SJCRH30 (cell line): ENCODE data around the gene EXPH5. TPM values are rescaled to one million over a fixed set of nuclear protein-coding genes. Genes with fewer than 3 reads are reported as not detected.
A peak's percentile ranks its signal among the peaks of the same experiment; 100 is the strongest.
"Not testable (repeated sequence)": the region's sequence is repeated elsewhere in the genome, so short reads cannot be mapped to it uniquely, and the experiment has no call there.

Experiments
- DNase-seq, 2 experiments: peaks; one replicate each; pipeline ENCODE4 v3.0.0-alpha.2; 2015 to 2020
- H3K27ac ChIP-seq: fragments of 250-450 bp; sonication (Bioruptor Pico); 2 replicates; pipeline ENCODE4 v1.5.1; 2020; ENCODE audit warnings: mild to moderate bottlenecking, moderate library complexity
- H3K27me3 ChIP-seq: fragments of 250-450 bp; sonication (Bioruptor Pico); 2 replicates; pipeline ENCODE4 v1.5.1; 2020; ENCODE audit warnings: mild to moderate bottlenecking, moderate library complexity
- H3K36me3 ChIP-seq: fragments of 250-450 bp; sonication (Bioruptor Pico); 2 replicates; pipeline ENCODE4 v1.5.1; 2020; ENCODE audit warnings: mild to moderate bottlenecking, moderate library complexity
- H3K4me1 ChIP-seq: fragments of 250-450 bp; sonication (Bioruptor Pico); 2 replicates; pipeline ENCODE4 v1.5.1; 2020; ENCODE audit warnings: mild to moderate bottlenecking, moderate library complexity
- H3K4me3 ChIP-seq: fragments of 250-450 bp; sonication (Bioruptor Pico); 2 replicates; pipeline ENCODE4 v1.5.1; 2020; ENCODE audit warnings: mild to moderate bottlenecking, moderate library complexity
- H3K9me3 ChIP-seq: fragments of 250-450 bp; sonication (Bioruptor Pico); replicated peaks from 2 replicates; pipeline ENCODE4 v1.5.1; 2020; ENCODE audit warnings: mild to moderate bottlenecking, moderate library complexity
- total RNA-seq: library from RNA; depleted of rRNA; stranded (reverse); fragments of >200 nt; shearing (Covaris generic); gene quantifications from 2 replicates; pipeline ENCODE4 v1.2.3, GENCODE V29; 2014; rRNA removed

EXPH5 gene, protein sequence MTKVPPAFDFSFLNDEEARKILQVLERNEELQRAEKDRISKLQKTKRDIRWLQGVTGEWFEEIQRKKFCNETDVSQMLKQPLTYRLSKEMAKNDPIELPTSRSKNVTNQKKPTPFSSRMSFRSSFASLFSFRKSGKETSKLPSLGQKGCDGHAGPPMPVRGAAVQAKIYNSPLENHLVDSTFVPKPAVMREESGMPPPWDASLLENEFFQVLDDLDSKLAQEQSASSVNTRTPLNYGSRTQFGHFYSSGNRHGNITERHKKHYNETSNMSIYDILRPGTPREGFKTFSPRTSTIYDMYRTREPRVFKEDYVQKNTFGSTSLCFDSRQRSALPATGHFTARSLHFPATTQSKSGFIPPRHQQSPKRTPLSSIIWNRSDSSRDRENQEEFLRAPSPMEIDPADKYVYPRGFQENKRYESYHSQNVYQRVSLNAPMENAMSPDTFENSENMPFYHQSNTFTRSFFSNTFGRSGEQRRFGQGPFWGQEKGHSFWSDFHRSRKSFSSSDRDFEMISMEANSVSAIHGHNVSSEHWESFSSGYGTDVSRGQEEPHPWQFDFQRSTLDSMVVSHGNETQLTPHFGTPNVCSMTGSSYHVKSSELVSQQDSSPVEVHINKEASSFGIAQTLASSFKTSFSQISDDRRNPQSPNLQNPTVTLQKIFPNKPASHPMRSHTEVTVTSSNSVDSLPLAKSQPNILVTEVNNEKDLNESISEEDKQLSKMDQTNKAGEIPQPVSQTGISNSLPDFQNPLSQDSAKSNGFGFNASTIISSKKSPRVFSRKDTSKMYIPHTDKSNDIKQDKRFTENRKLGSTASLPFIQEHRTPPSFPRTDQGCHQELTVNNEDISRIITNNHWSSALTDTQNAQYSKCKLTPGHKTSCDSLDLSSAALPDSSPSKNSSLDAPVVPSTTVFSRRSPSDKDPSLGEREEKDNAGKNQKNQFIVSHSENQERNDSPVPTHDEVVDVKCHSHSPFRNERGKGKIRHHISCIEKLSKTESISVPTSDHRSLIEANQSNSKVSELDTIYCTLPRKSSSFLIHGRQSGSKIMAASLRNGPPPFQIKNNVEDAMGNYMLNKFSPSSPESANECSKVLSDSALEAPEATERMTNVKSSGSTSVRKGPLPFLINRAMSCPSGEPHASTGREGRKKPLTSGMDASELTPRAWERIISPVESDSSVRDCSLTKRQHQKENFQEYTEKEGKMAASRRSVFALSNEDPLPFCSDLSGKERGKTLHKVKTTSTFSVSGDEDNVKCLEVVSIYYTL (N-terminal part only)
- 0.14 and 0.23 TPM in 2 replicates for total RNA-seq

DNA sequence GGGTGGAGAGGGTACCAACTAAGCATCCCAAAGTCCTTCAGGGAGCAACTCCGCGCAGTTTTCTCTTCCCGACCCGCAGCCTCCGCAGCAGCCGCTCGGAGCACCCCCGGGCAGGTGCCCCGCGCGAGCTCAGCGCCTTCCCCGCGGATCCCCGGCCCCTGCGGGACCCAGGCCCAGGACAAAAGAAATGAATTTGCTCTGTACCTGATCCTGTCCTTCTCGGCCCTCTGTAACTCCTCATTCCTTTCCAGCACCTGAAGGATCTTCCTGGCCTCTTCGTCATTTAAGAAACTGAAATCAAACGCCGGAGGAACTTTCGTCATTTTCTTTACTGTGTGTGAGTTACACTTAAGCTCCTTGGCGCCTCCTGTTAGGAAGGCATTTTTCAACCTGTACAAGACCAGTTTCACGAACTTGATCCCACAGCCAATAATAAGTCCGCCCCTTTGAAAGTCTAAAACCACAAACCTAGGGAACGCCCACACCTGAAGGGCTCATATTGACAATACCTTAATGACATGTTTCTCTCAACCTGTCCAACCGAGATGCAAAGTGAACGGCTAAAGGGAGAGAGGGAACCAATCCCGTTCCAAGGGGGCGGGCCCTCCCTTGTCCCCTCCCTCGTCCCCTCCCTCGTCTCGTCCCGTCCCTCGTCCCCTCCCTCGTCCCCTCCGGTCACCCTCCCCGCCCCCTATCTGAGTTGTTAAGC is at the start of gene EXPH5:
EXPH5 (minus strand) TSS at position 555 of the 709 bp plus-strand sequence; CDS start at position 323, 232 bp downstream.
- no peaks in the 10 kb centered on the region for H3K27me3 ChIP-seq
- peak within 1 kb of the TSS; percentile 58 for H3K4me3 ChIP-seq
- no peaks in the 10 kb centered on the region for H3K4me1 ChIP-seq
- H3K9me3 ChIP-seq: no peaks in the 10 kb centered on the region
- H3K36me3 ChIP-seq: no peaks in the 10 kb centered on the region
- DNase-seq: peak; percentile 66 to 73
- no peak within 1 kb of the TSS for H3K27ac ChIP-seq

GRCh38 chr11:108641752-108642151 is 48.2 kb upstream of the EXPH5 start:
- H3K27ac ChIP-seq, H3K36me3 ChIP-seq, H3K4me1 ChIP-seq, H3K9me3 ChIP-seq, H3K27me3 ChIP-seq, H3K4me3 ChIP-seq, DNase-seq: not testable (repeated sequence)

DNA sequence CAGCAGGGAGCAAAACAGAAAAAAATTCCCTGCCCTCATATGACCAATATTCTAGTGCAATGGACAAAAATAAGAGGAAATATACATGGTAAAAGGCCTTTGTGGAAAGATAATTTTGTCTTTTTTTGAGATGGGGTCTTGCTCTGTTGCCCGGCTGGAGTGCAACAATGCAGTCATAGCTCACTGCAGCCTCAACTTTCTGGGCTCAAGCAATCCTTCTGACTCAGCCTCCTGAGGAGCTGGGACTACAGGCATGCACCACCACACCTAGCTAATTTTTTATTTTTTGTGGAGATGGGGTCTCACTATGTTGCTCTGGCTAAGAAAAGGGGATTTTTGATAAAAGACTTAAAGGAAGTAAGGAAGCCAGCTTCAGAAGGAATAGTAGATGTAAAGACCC is 45.6 kb upstream of the EXPH5 start:
- Histone ChIP-seq H3K9me3 (no peaks in the 10 kb centered on the region), H3K27me3 (no peaks in the 10 kb centered on the region), H3K27ac (no peak overlapping the region), H3K4me3 (no peak overlapping the region), H3K36me3 (no peaks in the 10 kb centered on the region), H3K4me1 (no peaks in the 10 kb centered on the region)
- no peak for DNase-seq

GRCh38 chr11:108636222-108636621 is 42.7 kb upstream of the EXPH5 start:
- no peak overlapping the region for H3K4me3 ChIP-seq
- no peak overlapping the region for H3K27ac ChIP-seq
- no peak for DNase-seq
- H3K36me3 ChIP-seq: no peaks in the 10 kb centered on the region
- no peaks in the 10 kb centered on the region for H3K4me1 ChIP-seq
- no peaks in the 10 kb centered on the region for H3K27me3 ChIP-seq
- H3K9me3 ChIP-seq: no peaks in the 10 kb centered on the region

- Histone ChIP-seq H3K36me3 (no peaks in the 10 kb centered on the region), H3K4me1 (no peaks in the 10 kb centered on the region), H3K27me3 (no peaks in the 10 kb centered on the region), H3K4me3 (no peak overlapping the region), H3K27ac (no peak overlapping the region), H3K9me3 (no peaks in the 10 kb centered on the region)
- no peak for DNase-seq
Measured at GRCh38 chr11:108635106-108635505, 41.5 kb upstream of the EXPH5 start.

GRCh38 chr11:108632041-108632704 is 38.6 kb upstream of the EXPH5 start:
- no peak for DNase-seq
- H3K9me3 ChIP-seq: no peaks in the 10 kb centered on the region
- H3K27ac ChIP-seq: no peak overlapping the region
- H3K4me3 ChIP-seq: no peak overlapping the region
- H3K27me3 ChIP-seq: no peaks in the 10 kb centered on the region
- H3K36me3 ChIP-seq: no peaks in the 10 kb centered on the region
- H3K4me1 ChIP-seq: no peaks in the 10 kb centered on the region

DNA sequence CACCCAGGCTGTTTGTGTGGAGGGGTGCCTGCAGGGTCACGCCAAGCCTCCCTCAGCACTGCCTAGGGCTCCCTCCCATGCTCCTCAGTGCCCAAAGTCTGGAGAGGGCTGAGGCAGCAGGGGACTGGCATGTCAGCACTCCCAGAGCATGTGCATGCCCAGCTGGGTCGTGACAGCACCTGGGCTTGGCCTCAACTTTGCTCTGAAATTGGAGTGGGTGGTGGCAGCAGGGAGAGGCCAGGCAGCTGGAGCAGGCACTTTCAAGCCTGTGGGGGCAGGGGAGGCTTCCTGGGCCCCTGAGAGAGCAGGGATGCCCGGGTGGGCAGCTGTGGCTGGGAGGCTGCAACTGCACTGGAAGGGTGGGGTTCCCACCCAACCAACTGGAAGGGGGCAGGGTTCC is 35.7 kb upstream of the EXPH5 start:
- Histone ChIP-seq H3K4me3 (no peak overlapping the region), H3K9me3 (no peaks in the 10 kb centered on the region), H3K27me3 (no peaks in the 10 kb centered on the region), H3K4me1 (no peaks in the 10 kb centered on the region), H3K27ac (no peak overlapping the region), H3K36me3 (no peaks in the 10 kb centered on the region)
- no peak for DNase-seq

GRCh38 chr11:108628812-108629211 is 35.2 kb upstream of the EXPH5 start:
- no peaks in the 10 kb centered on the region for H3K27me3 ChIP-seq
- no peak for DNase-seq
- H3K4me1 ChIP-seq: no peaks in the 10 kb centered on the region
- no peaks in the 10 kb centered on the region for H3K9me3 ChIP-seq
- no peak overlapping the region for H3K4me3 ChIP-seq
- H3K27ac ChIP-seq: no peak overlapping the region
- no peaks in the 10 kb centered on the region for H3K36me3 ChIP-seq

DNA sequence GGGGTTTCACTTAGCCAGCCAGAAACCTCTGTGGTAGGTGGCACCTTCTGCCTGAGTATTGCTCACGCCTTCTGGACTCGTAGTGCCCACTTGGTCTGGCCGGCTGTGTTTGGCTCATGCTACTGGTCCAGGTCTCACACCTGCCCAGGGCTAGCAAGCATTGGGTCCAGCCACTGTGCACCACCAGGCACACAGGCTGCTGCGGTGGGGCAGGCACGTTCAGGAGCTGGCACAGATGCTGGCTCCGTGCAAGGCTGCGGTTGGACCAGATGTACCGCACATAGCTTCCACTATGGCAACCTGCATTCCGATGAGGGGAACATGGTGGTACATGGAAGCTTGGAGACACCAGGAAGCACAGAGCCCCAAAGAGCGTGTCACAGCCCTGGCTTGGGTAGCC is 34.8 kb upstream of the EXPH5 start:
- Histone ChIP-seq H3K4me3 (no peak overlapping the region), H3K27ac (no peak overlapping the region), H3K9me3 (no peaks in the 10 kb centered on the region), H3K4me1 (no peaks in the 10 kb centered on the region), H3K36me3 (no peaks in the 10 kb centered on the region), H3K27me3 (no peaks in the 10 kb centered on the region)
- DNase-seq: no peak

DNA sequence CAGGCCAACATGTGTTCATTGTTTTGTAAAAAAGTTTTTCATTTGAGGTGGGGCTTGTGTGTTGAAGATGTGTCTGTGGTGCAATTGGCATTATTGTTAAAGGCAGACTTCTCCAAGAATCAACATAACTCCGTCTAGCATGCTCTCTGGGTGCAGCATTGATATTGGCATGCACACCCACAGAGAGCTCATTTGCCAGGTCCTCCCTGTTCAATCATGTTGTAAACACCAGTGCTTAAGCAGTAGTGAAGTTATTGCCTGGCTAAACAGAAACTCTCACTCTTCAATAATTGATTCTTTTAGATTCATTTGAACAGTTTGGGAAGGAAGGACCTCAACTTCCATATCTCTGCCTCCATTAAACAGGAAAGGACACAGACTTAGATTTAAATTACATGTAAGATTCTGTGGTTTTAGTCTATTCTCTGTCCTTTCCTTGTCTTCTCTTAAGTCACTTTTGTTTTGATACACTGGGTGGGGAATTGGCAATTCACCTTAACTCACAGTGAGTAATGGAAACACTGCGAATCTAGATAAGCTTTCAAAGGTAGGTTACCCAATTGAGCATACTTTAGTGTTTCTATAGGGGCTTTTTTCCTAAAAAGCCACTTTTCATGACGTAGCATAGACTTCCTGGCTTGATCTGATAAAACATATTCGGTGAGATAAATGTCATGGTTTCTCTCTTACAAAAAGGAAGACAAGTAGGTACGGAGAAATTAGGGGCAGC is 30.8 kb upstream of the EXPH5 start:
- no peaks in the 10 kb centered on the region for H3K36me3 ChIP-seq
- H3K4me3 ChIP-seq: no peak overlapping the region
- no peaks in the 10 kb centered on the region for H3K27me3 ChIP-seq
- peaks cover 16% of the 10 kb centered on the region for H3K4me1 ChIP-seq
- DNase-seq: no peak
- H3K27ac ChIP-seq: no peak overlapping the region
- no peaks in the 10 kb centered on the region for H3K9me3 ChIP-seq

- no peaks in the 10 kb centered on the region for H3K27me3 ChIP-seq
- H3K36me3 ChIP-seq: no peaks in the 10 kb centered on the region
- no peaks in the 10 kb centered on the region for H3K9me3 ChIP-seq
- H3K4me3 ChIP-seq: no peak overlapping the region
- no peak for DNase-seq
- H3K27ac ChIP-seq: no peak overlapping the region
- H3K4me1 ChIP-seq: peaks cover 16% of the 10 kb centered on the region
Measured at GRCh38 chr11:108622341-108622740, 28.8 kb upstream of the EXPH5 start.

- peaks cover 16% of the 10 kb centered on the region for H3K4me1 ChIP-seq
- H3K27me3 ChIP-seq: no peaks in the 10 kb centered on the region
- no peak overlapping the region for H3K4me3 ChIP-seq
- no peaks in the 10 kb centered on the region for H3K36me3 ChIP-seq
- no peak for DNase-seq
- H3K27ac ChIP-seq: no peak overlapping the region
- no peaks in the 10 kb centered on the region for H3K9me3 ChIP-seq
Measured at GRCh38 chr11:108620958-108621772, 27.6 kb upstream of the EXPH5 start.

GRCh38 chr11:108618529-108618928 is 25.0 kb upstream of the EXPH5 start:
- Histone ChIP-seq H3K27ac (no peak overlapping the region), H3K4me3 (no peak overlapping the region), H3K36me3 (no peaks in the 10 kb centered on the region), H3K4me1 (peaks cover 16% of the 10 kb centered on the region), H3K27me3 (no peaks in the 10 kb centered on the region), H3K9me3 (no peaks in the 10 kb centered on the region)
- DNase-seq: no peak
